K562 (cell line): ENCODE results near the gene ABCB6. TPM values are rescaled to one million over a fixed set of nuclear protein-coding genes. Genes with fewer than 3 reads are reported as not detected.
A peak's percentile ranks its signal among the peaks of the same experiment; 100 is the strongest.

ENCODE experiments used
- CBFB ChIP-seq: sonication (generic); formaldehyde crosslinking; IDR thresholded peaks from 2 replicates; pipeline ENCODE4 v1.4.0; 2020; ENCODE audit warnings: mild to moderate bottlenecking, missing genetic modification reagents
- CREBBP ChIP-seq: IDR thresholded peaks from one replicate; pipeline ENCODE4 v1.6.1; 2012; ENCODE audit warnings: low read depth, mild to moderate bottlenecking, control low read depth, inconsistent platforms, low read length
- HDAC3 ChIP-seq: fragments of 450-650 bp; IDR thresholded peaks from 2 replicates; pipeline ENCODE4 v1.6.1; 2018; ENCODE audit warnings: borderline replicate concordance, mild to moderate bottlenecking, moderate library complexity; ENCODE audit not compliant: partially characterized antibody
- NCOR1 ChIP-seq: fragments of 450-650 bp; IDR thresholded peaks from 2 replicates; pipeline ENCODE4 v1.6.1; 2016; ENCODE audit warnings: mild to moderate bottlenecking, moderate library complexity
- SMAD2 ChIP-seq: fragments of 150-350 bp; IDR thresholded peaks from 2 replicates; pipeline ENCODE4 v1.6.1; 2014; ENCODE audit warnings: low read depth, mild to moderate bottlenecking, low read length
- SRSF3 ChIP-seq: fragments of 200-400 bp; formaldehyde crosslinking; IDR thresholded peaks from 2 replicates; pipeline ENCODE4 v1.6.1; 2016; ENCODE audit warnings: mild to moderate bottlenecking, low read length, moderate library complexity; ENCODE audit not compliant: insufficient read depth
- STAG1 ChIP-seq: sonication (generic); formaldehyde crosslinking; IDR thresholded peaks from 2 replicates; pipeline ENCODE4 v1.5.0; 2020; ENCODE audit warnings: missing genetic modification reagents, borderline replicate concordance
- TAL1 ChIP-seq: fragments of 450-650 bp; IDR thresholded peaks from 2 replicates; pipeline ENCODE4 v1.6.1; 2016; ENCODE audit warnings: mild to moderate bottlenecking
- ZNF174 ChIP-seq: fragments of 250-450 bp; sonication (Bioruptor Pico); IDR thresholded peaks from 2 replicates; pipeline ENCODE4 v1.4.0; 2020; ENCODE audit warnings: mild to moderate bottlenecking
- ZNF253 ChIP-seq: fragments of 250-450 bp; sonication (Bioruptor Pico); conservative IDR thresholded peaks from 2 replicates; pipeline ENCODE4 v1.6.1; 2021; ENCODE audit warnings: mild to moderate bottlenecking
- ZNF274 ChIP-seq: IDR thresholded peaks from 2 replicates; pipeline ENCODE4 v1.6.1; 2011; ENCODE audit warnings: low read depth, mild to moderate bottlenecking, low read length, moderate library complexity, borderline replicate concordance
- ZNF431 ChIP-seq: sonication (generic); formaldehyde crosslinking; IDR thresholded peaks from 2 replicates; pipeline ENCODE4 v1.8.0; 2022; ENCODE audit warnings: mild to moderate bottlenecking, missing genetic modification reagents
- ZNF644 ChIP-seq: fragments of 200-800 bp; sonication (Bioruptor generic); IDR thresholded peaks from 2 replicates; pipeline ENCODE4 v1.6.1; 2016; ENCODE audit warnings: low read depth, missing genetic modification characterization, missing compliant biosample characterization
- polyA plus RNA-seq, 8 experiments: library from polyadenylated mRNA; depleted of rRNA in 4 of 8; stranded (reverse) in 5 of 8; unstranded in 3 of 8; fragments of >200 nt; fragmentation: Nextera tagmentation in 2 of 8; fragmentation: Illumina TruSeq in 1 of 8; extraction: Ambion mirVana in 2 of 8; extraction: Trizol in 1 of 8; gene quantifications; 2 replicates each; pipeline versions ENCODE4 v1.2.1 to v1.2.3, GENCODE V29; 2011 to 2014; ENCODE audit warnings: inconsistent platforms in 1 of 8, missing spikeins in 1 of 8
- total RNA-seq, 7 experiments: library from RNA; depleted of rRNA in 6 of 7; stranded (reverse); fragments of >200 nt in 6 of 7; fragmentation: Illumina TruSeq in 2 of 7; extraction: Trizol in 2 of 7; gene quantifications; 2 replicates each; pipeline versions ENCODE4 v1.2.1 to v1.2.3, GENCODE V29; 2011 to 2021; ENCODE audit warnings: low replicate concordance in 1 of 7
- TF ChIP-seq, protein P1 (sequence below): fragments of 200-600 bp; sonication (generic); IDR thresholded peaks from one replicate; pipeline ENCODE4 v1.6.1; 2012; ENCODE audit warnings: mild to moderate bottlenecking, low read depth, low read length, inconsistent platforms

ABCB6 gene
- total and polyA plus RNA-seq, 9 of the 15 experiments (the other 6 are each of a cell fraction or from before 2014, with no cell fraction given), result 3.7 to 29.8 (median 16.8) TPM

DNA sequence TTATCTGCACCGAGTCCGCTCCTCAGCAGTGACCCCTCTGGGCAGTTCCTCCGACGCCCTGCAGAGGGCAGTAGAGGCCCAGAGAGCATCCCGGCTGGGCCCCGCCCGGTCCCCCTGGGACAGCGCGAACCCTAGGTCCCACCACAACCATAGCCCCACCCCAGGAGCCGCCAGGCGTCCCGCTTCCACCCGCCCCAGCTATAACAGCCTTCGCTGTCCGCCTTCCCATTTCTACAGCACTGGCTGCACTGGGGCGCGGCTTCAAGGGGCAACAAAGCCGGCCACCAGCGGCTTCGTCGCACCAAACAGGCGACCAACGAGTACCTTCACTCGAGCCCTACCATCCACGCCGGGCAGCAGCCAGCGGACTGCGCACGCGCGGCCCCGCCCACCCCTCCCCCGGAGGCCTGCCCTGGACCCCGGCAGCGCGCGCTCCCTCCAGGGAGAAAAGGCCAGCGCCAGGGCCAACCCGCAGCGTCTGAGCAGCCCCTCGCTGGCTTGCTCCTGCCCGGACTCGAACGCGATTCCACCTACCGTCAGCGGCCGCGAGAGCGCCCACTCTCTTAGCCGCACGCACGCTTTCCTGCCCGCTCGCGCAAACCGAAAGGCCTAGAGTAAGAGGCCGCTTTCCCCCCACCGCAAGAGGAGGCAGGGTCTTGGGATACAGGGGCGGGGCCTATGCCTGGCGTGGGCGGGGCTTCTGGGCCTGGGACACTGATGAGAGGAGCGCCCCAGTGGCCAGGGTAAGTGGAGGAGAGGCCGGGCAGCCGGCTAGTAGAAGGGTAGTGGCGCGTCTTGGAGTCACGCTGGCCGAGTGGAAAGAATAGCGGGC, 58.4 kb downstream of the ABCB6 start, which contains the start of gene NHEJ1 (continued):
- TF ChIP-seq, protein P1, sequence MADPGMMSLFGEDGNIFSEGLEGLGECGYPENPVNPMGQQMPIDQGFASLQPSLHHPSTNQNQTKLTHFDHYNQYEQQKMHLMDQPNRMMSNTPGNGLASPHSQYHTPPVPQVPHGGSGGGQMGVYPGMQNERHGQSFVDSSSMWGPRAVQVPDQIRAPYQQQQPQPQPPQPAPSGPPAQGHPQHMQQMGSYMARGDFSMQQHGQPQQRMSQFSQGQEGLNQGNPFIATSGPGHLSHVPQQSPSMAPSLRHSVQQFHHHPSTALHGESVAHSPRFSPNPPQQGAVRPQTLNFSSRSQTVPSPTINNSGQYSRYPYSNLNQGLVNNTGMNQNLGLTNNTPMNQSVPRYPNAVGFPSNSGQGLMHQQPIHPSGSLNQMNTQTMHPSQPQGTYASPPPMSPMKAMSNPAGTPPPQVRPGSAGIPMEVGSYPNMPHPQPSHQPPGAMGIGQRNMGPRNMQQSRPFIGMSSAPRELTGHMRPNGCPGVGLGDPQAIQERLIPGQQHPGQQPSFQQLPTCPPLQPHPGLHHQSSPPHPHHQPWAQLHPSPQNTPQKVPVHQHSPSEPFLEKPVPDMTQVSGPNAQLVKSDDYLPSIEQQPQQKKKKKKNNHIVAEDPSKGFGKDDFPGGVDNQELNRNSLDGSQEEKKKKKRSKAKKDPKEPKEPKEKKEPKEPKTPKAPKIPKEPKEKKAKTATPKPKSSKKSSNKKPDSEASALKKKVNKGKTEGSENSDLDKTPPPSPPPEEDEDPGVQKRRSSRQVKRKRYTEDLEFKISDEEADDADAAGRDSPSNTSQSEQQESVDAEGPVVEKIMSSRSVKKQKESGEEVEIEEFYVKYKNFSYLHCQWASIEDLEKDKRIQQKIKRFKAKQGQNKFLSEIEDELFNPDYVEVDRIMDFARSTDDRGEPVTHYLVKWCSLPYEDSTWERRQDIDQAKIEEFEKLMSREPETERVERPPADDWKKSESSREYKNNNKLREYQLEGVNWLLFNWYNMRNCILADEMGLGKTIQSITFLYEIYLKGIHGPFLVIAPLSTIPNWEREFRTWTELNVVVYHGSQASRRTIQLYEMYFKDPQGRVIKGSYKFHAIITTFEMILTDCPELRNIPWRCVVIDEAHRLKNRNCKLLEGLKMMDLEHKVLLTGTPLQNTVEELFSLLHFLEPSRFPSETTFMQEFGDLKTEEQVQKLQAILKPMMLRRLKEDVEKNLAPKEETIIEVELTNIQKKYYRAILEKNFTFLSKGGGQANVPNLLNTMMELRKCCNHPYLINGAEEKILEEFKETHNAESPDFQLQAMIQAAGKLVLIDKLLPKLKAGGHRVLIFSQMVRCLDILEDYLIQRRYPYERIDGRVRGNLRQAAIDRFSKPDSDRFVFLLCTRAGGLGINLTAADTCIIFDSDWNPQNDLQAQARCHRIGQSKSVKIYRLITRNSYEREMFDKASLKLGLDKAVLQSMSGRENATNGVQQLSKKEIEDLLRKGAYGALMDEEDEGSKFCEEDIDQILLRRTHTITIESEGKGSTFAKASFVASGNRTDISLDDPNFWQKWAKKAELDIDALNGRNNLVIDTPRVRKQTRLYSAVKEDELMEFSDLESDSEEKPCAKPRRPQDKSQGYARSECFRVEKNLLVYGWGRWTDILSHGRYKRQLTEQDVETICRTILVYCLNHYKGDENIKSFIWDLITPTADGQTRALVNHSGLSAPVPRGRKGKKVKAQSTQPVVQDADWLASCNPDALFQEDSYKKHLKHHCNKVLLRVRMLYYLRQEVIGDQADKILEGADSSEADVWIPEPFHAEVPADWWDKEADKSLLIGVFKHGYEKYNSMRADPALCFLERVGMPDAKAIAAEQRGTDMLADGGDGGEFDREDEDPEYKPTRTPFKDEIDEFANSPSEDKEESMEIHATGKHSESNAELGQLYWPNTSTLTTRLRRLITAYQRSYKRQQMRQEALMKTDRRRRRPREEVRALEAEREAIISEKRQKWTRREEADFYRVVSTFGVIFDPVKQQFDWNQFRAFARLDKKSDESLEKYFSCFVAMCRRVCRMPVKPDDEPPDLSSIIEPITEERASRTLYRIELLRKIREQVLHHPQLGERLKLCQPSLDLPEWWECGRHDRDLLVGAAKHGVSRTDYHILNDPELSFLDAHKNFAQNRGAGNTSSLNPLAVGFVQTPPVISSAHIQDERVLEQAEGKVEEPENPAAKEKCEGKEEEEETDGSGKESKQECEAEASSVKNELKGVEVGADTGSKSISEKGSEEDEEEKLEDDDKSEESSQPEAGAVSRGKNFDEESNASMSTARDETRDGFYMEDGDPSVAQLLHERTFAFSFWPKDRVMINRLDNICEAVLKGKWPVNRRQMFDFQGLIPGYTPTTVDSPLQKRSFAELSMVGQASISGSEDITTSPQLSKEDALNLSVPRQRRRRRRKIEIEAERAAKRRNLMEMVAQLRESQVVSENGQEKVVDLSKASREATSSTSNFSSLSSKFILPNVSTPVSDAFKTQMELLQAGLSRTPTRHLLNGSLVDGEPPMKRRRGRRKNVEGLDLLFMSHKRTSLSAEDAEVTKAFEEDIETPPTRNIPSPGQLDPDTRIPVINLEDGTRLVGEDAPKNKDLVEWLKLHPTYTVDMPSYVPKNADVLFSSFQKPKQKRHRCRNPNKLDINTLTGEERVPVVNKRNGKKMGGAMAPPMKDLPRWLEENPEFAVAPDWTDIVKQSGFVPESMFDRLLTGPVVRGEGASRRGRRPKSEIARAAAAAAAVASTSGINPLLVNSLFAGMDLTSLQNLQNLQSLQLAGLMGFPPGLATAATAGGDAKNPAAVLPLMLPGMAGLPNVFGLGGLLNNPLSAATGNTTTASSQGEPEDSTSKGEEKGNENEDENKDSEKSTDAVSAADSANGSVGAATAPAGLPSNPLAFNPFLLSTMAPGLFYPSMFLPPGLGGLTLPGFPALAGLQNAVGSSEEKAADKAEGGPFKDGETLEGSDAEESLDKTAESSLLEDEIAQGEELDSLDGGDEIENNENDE, result no peak
- TF ChIP-seq STAG1 (peak; percentile 77; the same call in 1 of the 2 replicates), ZNF253 (CRISPR knock-in tag) (no peak), ZNF644 (tag) (no peak), ZNF274 (no peak), SMAD2 (no peak), NCOR1 (no peak), CREBBP (no peak), TAL1 (no peak), ZNF431 (CRISPR knock-in tag) (no peak), SRSF3 (no peak), CBFB (CRISPR knock-in tag) (no peak; the same call in 1 of the 2 replicates), ZNF174 (no peak), HDAC3 (no peak)
